ENCODE results near the gene WASHC4.
"Not testable (repeated sequence)": the region's sequence is repeated elsewhere in the genome, so short reads cannot be mapped to it uniquely, and the experiment has no call there.

Gene WASHC4

GRCh38 chr12:105162174-105162573, 54.6 kb downstream of the WASHC4 start:
- DNase-seq (ENCODE audit: low read depth in 2 of 2), result no peak

- DNase-seq (ENCODE audit: low read depth in 2 of 2), result no peak
These were observed 56.5 kb downstream of the WASHC4 start for GRCh38 chr12:105164068-105164467.

GRCh38 chr12:105166736-105167135, 59.2 kb downstream of the WASHC4 start:
- DNase-seq (ENCODE audit: low read depth in 2 of 2), result no peak

- DNase-seq (ENCODE audit: low read depth in 2 of 2), result no peak
These were observed 59.8 kb downstream of the WASHC4 start for GRCh38 chr12:105167346-105167745.

GRCh38 chr12:105168006-105168405, 60.5 kb downstream of the WASHC4 start:
- DNase-seq (ENCODE audit: low read depth in 2 of 2), result no peak

- no peak for DNase-seq (ENCODE audit: low read depth in 2 of 2)
These were observed 62.6 kb downstream of the WASHC4 start for GRCh38 chr12:105170139-105170538.

- DNase-seq (ENCODE audit: low read depth in 2 of 2), result no peak
These were observed 64.3 kb downstream of the WASHC4 start for GRCh38 chr12:105171691-105172436.

- DNase-seq (ENCODE audit: low read depth in 2 of 2), result no peak
These were observed 68.0 kb downstream of the WASHC4 start for GRCh38 chr12:105175397-105175990.

GRCh38 chr12:105177208-105177607, 69.7 kb downstream of the WASHC4 start:
- DNase-seq (ENCODE audit: low read depth in 2 of 2), result no peak

GRCh38 chr12:105179114-105179513, 71.6 kb downstream of the WASHC4 start:
- not testable (repeated sequence) for DNase-seq (ENCODE audit: low read depth in 2 of 2)

GRCh38 chr12:105183406-105183805, 75.9 kb downstream of the WASHC4 start:
- not testable (repeated sequence) for DNase-seq (ENCODE audit: low read depth in 2 of 2)

GRCh38 chr12:105183976-105184375, 76.4 kb downstream of the WASHC4 start:
- not testable (repeated sequence) for DNase-seq (ENCODE audit: low read depth in 2 of 2)

GRCh38 chr12:105189293-105189692, 81.8 kb downstream of the WASHC4 start:
- no peak for DNase-seq (ENCODE audit: low read depth in 2 of 2)

GRCh38 chr12:105190530-105190929, 83.0 kb downstream of the WASHC4 start:
- no peak for DNase-seq (ENCODE audit: low read depth in 2 of 2)

GRCh38 chr12:105192624-105193225, 85.2 kb downstream of the WASHC4 start:
- DNase-seq (ENCODE audit: low read depth in 2 of 2), result no peak

- DNase-seq (ENCODE audit: low read depth in 2 of 2), result no peak
These were observed 87.4 kb downstream of the WASHC4 start for GRCh38 chr12:105194947-105195346.

- no peak for DNase-seq (ENCODE audit: low read depth in 2 of 2)
These were observed 88.6 kb downstream of the WASHC4 start for GRCh38 chr12:105196090-105196489.

- no peak for DNase-seq (ENCODE audit: low read depth in 2 of 2)
These were observed 91.4 kb downstream of the WASHC4 start for GRCh38 chr12:105198961-105199360.

- no peak for DNase-seq (ENCODE audit: low read depth in 2 of 2)
These were observed 92.9 kb downstream of the WASHC4 start for GRCh38 chr12:105200385-105200784.

- no peak for DNase-seq (ENCODE audit: low read depth in 2 of 2)
These were observed 93.8 kb downstream of the WASHC4 start for GRCh38 chr12:105201299-105201698.

- DNase-seq (ENCODE audit: low read depth in 2 of 2), result no peak
These were observed 94.7 kb downstream of the WASHC4 start for GRCh38 chr12:105202202-105202601.

- DNase-seq (ENCODE audit: low read depth in 2 of 2), result no peak
These were observed 96.6 kb downstream of the WASHC4 start for GRCh38 chr12:105204127-105204526.

- DNase-seq (ENCODE audit: low read depth in 2 of 2), result no peak
These were observed 97.4 kb downstream of the WASHC4 start for GRCh38 chr12:105204916-105205315.
